OCI-LY7 (cell line): ENCODE data around the gene CDH19. TPM values are rescaled to one million over a fixed set of nuclear protein-coding genes. Genes with fewer than 3 reads are reported as not detected.

ENCODE experiments used
- Bru-seq: library from RNA; stranded (reverse); fragments of 400-500 nt; gene quantifications from one replicate; lab custom pipeline; 2021; lab: Mats Ljungman, UMichigan
- BruChase-seq, 2 experiments: library from RNA; stranded (reverse); fragments of 400-500 nt; gene quantifications; one replicate each; lab custom pipeline; 2021; lab: Mats Ljungman, UMichigan
- BruUV-seq: library from RNA; stranded (reverse); fragments of 400-500 nt; replicated peaks from 2 replicates; lab custom pipeline; 2021; lab: Mats Ljungman, UMichigan
- CTCF ChIA-PET: fragments of 300-600 bp; sonication (Branson Sonifier 250); formaldehyde crosslinking; loops from one replicate; lab custom pipeline; 2022; ENCODE audit warnings: antibody characterized with exemption; ENCODE audit not compliant: unreplicated experiment; lab: Charles Lee
- POLR2A ChIA-PET: fragments of 300-600 bp; sonication (Branson Sonifier 250); formaldehyde crosslinking; loops from one replicate; lab custom pipeline; 2022; ENCODE audit warnings: antibody characterized with exemption; lab: Charles Lee
- DNase-seq: peaks from one replicate; pipeline ENCODE4 v3.0.0-alpha.2; 2015; ENCODE audit warnings: low spot score
- H2AFZ ChIP-seq: fragments of 200-600 bp; sonication (generic), shearing (Covaris generic); 2 replicates; pipeline ENCODE4 v1.6.1; 2014; ENCODE audit warnings: mild to moderate bottlenecking, antibody characterized with exemption, low read length, moderate library complexity
- H3K27ac ChIP-seq: fragments of 200-600 bp; sonication (generic); 2 replicates; pipeline ENCODE4 v1.5.1; 2014; ENCODE audit warnings: mixed run types, low read depth, mild to moderate bottlenecking, moderate library complexity, low read length, inconsistent platforms; ENCODE audit not compliant: poor library complexity, severe bottlenecking
- H3K36me3 ChIP-seq: fragments of 200-600 bp; sonication (generic); 2 replicates; pipeline ENCODE4 v1.6.1; 2014; ENCODE audit warnings: mild to moderate bottlenecking, antibody characterized with exemption, low read length, moderate library complexity, mixed read lengths; ENCODE audit not compliant: insufficient read depth
- H3K4me1 ChIP-seq: fragments of 200-600 bp; sonication (generic); 2 replicates; pipeline ENCODE4 v1.5.1; 2014; ENCODE audit warnings: mild to moderate bottlenecking, low read length; ENCODE audit not compliant: insufficient read depth, poor library complexity, severe bottlenecking
- H3K4me2 ChIP-seq: fragments of 200-600 bp; sonication (generic); 2 replicates; pipeline ENCODE4 v1.6.1; 2014; ENCODE audit warnings: mild to moderate bottlenecking, low read length
- H3K4me3 ChIP-seq: fragments of 200-600 bp; sonication (generic); 2 replicates; pipeline ENCODE4 v1.5.1; 2014; ENCODE audit warnings: mild to moderate bottlenecking, low read depth, low read length; ENCODE audit not compliant: poor library complexity, severe bottlenecking
- H3K79me2 ChIP-seq: fragments of 200-600 bp; sonication (generic); 2 replicates; pipeline ENCODE4 v1.6.1; 2016; ENCODE audit warnings: low read depth, mild to moderate bottlenecking, low read length, moderate library complexity, mixed read lengths; ENCODE audit not compliant: insufficient read depth
- H3K9me2 ChIP-seq: fragments of 200-600 bp; sonication (generic); 2 replicates; pipeline ENCODE4 v1.6.1; 2016; ENCODE audit warnings: mild to moderate bottlenecking, low read length, mixed read lengths; ENCODE audit not compliant: insufficient read depth
- H3K9me3 ChIP-seq: fragments of 200-600 bp; sonication (generic); 2 replicates; pipeline ENCODE4 v1.6.1; 2014; ENCODE audit warnings: mild to moderate bottlenecking, mixed run types, low read length, mixed read lengths
- H4K20me1 ChIP-seq: fragments of 200-600 bp; sonication (generic); 2 replicates; pipeline ENCODE4 v1.6.1; 2014; ENCODE audit warnings: mild to moderate bottlenecking, antibody characterized with exemption, low read length, moderate library complexity, mixed read lengths; ENCODE audit not compliant: insufficient read depth
- CTCF ChIP-seq: fragments of 200-600 bp; sonication (generic); conservative IDR thresholded peaks from 2 replicates; pipeline ENCODE4 v1.5.1; 2014; ENCODE audit warnings: mild to moderate bottlenecking, antibody characterized with exemption, low read length, moderate library complexity, mixed read lengths
- EZH2phosphoT487 ChIP-seq: fragments of 200-600 bp; sonication (generic); IDR thresholded peaks from 2 replicates; pipeline ENCODE4 v1.6.1; 2018; ENCODE audit warnings: low read depth, borderline replicate concordance, mild to moderate bottlenecking, mixed run types, antibody characterized with exemption, low read length, moderate library complexity, mixed read lengths
- intact Hi-C: fragments of 100-400 bp; cut with micrococcal nuclease; formaldehyde crosslinking; loops from one replicate; pipeline ENCODE4 v1.10.0; 2022; ENCODE audit not compliant: unreplicated experiment
- long read RNA-seq: library from polyadenylated mRNA; stranded (forward); transcript quantifications from one replicate; pipeline ENCODE4 v2.0.0, GENCODE V29; 2022
- total RNA-seq, 2 experiments: library from RNA; depleted of rRNA in 1 of 2; stranded (reverse); fragments of >200 nt in 1 of 2; shearing (Covaris generic) in 1 of 2; gene quantifications; 2 replicates each; pipeline ENCODE4 v1.2.3, GENCODE V29; 2014 to 2022

The CDH19 gene
- total RNA-seq (2014; rRNA removed; shearing (Covaris generic)) (not detected in 2 replicates), total RNA-seq (2022) (not detected in 2 replicates), Bru-seq, nascent RNA (not detected), BruChase-seq, experiment 1, labeled RNA remaining after a 6-hour chase (percentile 2 among the genes with signal in this experiment), BruChase-seq, experiment 2, labeled RNA remaining after a 2-hour chase (not detected)
- long read RNA-seq: 0 reads

GRCh38 chr18:66603941-66604627, at the start of gene CDH19:
Gene CDH19 (minus strand): TSS chr18:66604090. CDS start chr18:66572204, 31,886 bp downstream.
- no peaks in the 10 kb centered on the region for H3K9me3 ChIP-seq
- no peaks in the 10 kb centered on the region for H3K36me3 ChIP-seq
- ChIA-PET POLR2A (interaction anchor here (0.6 kb wide), 1 partner anchor 24 kb away, joined by 5 read pairs; no protein-coding TSS in a partner anchor), CTCF (no interaction called here)
- H4K20me1 ChIP-seq: no peaks in the 10 kb centered on the region
- H3K27ac ChIP-seq: no peak within 1 kb of the TSS
- no peaks in the 10 kb centered on the region for H3K79me2 ChIP-seq
- no peaks in the 10 kb centered on the region for H3K4me1 ChIP-seq
- no peak within 1 kb of the TSS for H2AFZ ChIP-seq
- no peak within 1 kb of the TSS for H3K4me3 ChIP-seq
- intact Hi-C loops: no loop called here
- no peaks in the 10 kb centered on the region for H3K9me2 ChIP-seq
- no TSS peak for BruUV-seq
- no peak for TF ChIP-seq CTCF
- TF ChIP-seq EZH2phosphoT487: no peak
- no peak for DNase-seq
- H3K4me2 ChIP-seq: no peak within 1 kb of the TSS

DNA sequence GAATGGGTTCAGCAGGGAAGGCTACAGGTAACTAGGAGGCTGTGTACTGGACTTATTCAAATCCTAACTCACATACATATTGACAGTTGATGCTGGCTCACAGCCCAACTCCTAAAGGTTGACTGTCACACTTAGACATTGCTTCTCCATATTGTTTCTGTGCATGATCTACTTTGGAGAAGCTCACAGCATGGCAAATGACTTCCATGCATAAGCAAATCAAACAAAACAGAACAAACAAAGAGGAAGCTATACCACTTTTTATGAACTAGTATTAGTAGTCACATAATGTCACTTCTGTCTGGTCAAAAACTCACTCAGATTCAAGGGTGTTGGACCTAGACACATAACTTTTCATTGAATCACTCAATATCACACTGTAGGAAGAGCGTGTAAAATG, 43.8 kb upstream of the CDH19 start:
- Histone ChIP-seq H3K4me1 (no peaks in the 10 kb centered on the region), H3K36me3 (no peaks in the 10 kb centered on the region), H2AFZ (no peak overlapping the region), H3K79me2 (no peaks in the 10 kb centered on the region), H4K20me1 (no peaks in the 10 kb centered on the region), H3K4me2 (no peak overlapping the region), H3K9me3 (no peaks in the 10 kb centered on the region), H3K9me2 (no peaks in the 10 kb centered on the region), H3K27ac (no peak overlapping the region), H3K4me3 (no peak overlapping the region)
- no peak for DNase-seq
- ChIA-PET POLR2A (no interaction called here), CTCF (no interaction called here)
- TF ChIP-seq CTCF: no peak
- TF ChIP-seq EZH2phosphoT487: no peak
- intact Hi-C loops: no loop called here
- BruUV-seq: no TSS peak

DNA sequence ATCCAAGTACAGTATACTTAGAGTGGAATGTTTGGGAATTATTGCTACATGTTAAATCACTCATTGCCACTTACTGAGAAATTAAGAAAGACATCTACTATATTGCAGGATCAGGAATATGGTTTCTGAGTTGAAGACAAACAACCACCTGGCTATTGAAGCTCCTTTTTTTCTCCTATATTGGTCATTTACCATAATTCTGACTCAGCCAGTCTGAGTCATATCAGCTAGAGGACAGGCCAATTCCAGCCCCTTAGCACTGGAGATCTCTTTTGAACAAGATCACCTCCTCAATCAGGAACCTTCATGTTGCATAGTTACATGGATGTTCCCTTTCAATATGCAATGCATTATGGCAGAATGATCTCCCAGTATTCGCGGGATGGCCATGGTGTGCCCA, 42.7 kb upstream of the CDH19 start:
- no peaks in the 10 kb centered on the region for H3K4me1 ChIP-seq
- no peak for DNase-seq
- no peaks in the 10 kb centered on the region for H3K36me3 ChIP-seq
- ChIA-PET CTCF (no interaction called here), POLR2A (no interaction called here)
- H3K9me3 ChIP-seq: no peaks in the 10 kb centered on the region
- intact Hi-C loops: no loop called here
- TF ChIP-seq EZH2phosphoT487: no peak
- TF ChIP-seq CTCF: no peak
- H4K20me1 ChIP-seq: no peaks in the 10 kb centered on the region
- no peak overlapping the region for H3K4me3 ChIP-seq
- BruUV-seq: no TSS peak
- H3K4me2 ChIP-seq: no peak overlapping the region
- no peaks in the 10 kb centered on the region for H3K79me2 ChIP-seq
- H2AFZ ChIP-seq: no peak overlapping the region
- H3K27ac ChIP-seq: no peak overlapping the region
- H3K9me2 ChIP-seq: no peaks in the 10 kb centered on the region
